ENCODE data around the gene RAI1. TPM values are rescaled to one million over a fixed set of nuclear protein-coding genes. Genes with fewer than 3 reads are reported as not detected.
A peak's percentile ranks its signal among the peaks of the same experiment; 100 is the strongest.

Gene RAI1
- total and polyA plus RNA-seq, 10 of the 15 experiments (the other 5 are each of a cell fraction or from before 2014, with no cell fraction given) = 0.66 to 37.7 (median 6.0) TPM

DNA sequence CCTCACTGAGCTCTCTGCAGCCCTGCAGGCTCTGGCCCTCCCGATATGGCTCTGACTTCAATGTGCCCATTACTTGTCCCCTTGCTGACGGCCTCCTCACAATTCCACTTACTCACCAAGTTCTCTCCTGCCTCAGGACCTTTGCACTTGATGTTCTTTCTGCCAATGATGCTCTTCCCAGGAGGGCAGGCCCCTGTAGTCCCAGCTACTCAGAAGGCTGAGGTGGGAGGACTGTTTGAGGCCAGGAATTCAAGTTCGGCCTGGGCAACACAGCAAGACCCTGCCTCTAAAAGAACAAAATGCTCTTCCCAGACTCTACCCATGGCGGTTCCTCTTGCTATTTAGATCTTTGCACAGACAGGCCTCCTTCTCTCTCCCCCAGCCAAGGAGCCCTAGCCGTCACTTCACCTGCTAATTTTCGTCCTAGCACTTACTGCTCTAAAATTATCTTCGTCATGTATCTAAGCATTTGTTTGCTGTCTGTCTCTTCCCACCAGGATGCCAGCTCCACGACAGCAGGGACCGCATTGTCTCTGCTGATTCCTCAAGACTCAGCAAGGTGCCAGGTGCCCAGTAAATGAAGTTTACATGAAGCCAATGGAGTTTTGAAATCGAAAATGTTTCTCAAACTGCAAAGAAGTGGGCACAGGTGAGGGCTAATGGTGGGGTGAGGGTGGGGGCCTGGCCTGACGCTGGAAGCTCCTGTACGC is 626 bp upstream of the RAI1 start (continued):
- TF ChIP-seq ATF7 (IDR thresholded peaks at IDR 0.05; ENCODE audit: low read depth) (no peak), CBX5 (IDR thresholded peaks at IDR 0.05; ENCODE audit: low read depth) (no peak), YBX1 (IDR thresholded peaks at IDR 0.05) (no peak), SMAD5 (IDR thresholded peaks at IDR 0.05; ENCODE audit: low read depth) (no peak), SP1 (IDR thresholded peaks at IDR 0.05; ENCODE audit: low read depth, low read length) (no peak), TBL1XR1 (IDR thresholded peaks at IDR 0.05; ENCODE audit: low read depth, low read length) (no peak), CHD4 (IDR thresholded peaks at IDR 0.05) (no peak)
- TF ChIP-seq, protein P1, sequence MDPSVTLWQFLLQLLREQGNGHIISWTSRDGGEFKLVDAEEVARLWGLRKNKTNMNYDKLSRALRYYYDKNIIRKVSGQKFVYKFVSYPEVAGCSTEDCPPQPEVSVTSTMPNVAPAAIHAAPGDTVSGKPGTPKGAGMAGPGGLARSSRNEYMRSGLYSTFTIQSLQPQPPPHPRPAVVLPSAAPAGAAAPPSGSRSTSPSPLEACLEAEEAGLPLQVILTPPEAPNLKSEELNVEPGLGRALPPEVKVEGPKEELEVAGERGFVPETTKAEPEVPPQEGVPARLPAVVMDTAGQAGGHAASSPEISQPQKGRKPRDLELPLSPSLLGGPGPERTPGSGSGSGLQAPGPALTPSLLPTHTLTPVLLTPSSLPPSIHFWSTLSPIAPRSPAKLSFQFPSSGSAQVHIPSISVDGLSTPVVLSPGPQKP (IDR thresholded peaks at IDR 0.05; ENCODE audit: low read depth, low read length) = no peak
- TF ChIP-seq, protein P2, sequence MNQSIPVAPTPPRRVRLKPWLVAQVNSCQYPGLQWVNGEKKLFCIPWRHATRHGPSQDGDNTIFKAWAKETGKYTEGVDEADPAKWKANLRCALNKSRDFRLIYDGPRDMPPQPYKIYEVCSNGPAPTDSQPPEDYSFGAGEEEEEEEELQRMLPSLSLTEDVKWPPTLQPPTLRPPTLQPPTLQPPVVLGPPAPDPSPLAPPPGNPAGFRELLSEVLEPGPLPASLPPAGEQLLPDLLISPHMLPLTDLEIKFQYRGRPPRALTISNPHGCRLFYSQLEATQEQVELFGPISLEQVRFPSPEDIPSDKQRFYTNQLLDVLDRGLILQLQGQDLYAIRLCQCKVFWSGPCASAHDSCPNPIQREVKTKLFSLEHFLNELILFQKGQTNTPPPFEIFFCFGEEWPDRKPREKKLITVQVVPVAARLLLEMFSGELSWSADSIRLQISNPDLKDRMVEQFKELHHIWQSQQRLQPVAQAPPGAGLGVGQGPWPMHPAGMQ (IDR thresholded peaks at IDR 0.05; ENCODE audit: borderline replicate concordance) = no peak

DNA sequence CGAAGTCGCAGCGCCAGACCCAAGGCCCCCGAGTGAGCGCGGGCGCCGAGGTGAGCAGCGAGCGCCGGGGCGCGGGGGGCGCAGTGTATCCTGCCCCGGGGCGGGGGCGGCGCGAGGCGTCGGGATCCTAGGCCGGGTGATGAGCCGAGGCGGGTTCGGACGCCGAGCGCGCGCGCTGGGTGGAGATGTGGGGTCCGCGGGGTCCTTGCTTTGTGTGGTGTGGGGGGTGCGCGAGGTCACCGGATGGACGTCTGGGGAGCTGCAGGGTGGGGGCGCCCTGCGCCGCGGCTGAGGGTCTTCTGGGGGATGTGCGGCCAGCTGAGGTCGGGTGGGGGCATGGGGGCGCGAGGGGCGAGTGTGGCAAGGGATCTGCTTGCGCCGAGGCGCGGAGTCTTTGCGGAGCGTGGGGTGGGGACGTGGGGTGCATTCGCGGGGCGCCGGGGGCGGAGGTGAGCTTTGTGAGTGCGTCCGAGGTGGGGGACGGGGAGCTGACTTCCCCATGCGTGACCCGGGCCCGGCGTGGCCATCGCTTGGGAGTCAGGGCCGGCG is 560 bp downstream of the RAI1 start:
- H3K27ac ChIP-seq (ENCODE audit: control insufficient read depth, insufficient read depth) = peak overlapping the region; percentile 90
- ChIA-PET RAD21 (ENCODE audit: unreplicated experiment) (interaction anchor here (0.6 to 3.3 kb wide), 20 partner anchors 11 to 351 kb away, joined by 3 to 75 read pairs (median 4); partner anchors contain the start of genes DRC3 and TOM1L2), POLR2A (interaction anchor here (0.7 to 3.1 kb wide), 6 partner anchors 11 to 351 kb away, joined by 3 to 56 read pairs (median 8); partner anchors contain the start of gene SREBF1), CTCF (interaction anchor here (0.5 to 3.1 kb wide), 21 partner anchors 9 to 240 kb away, joined by 3 to 17 read pairs (median 4); partner anchors contain the start of gene SREBF1), SMC1A (ENCODE audit: uncharacterized antibody, unreplicated experiment) (interaction anchor here (0.5 to 3.4 kb wide), 6 partner anchors 11 to 278 kb away, joined by 3 to 47 read pairs (median 4); partner anchors contain the start of gene SREBF1)
- H3K79me2 ChIP-seq (ENCODE audit: control insufficient read depth, insufficient read depth, low read length) = peaks cover 52% of the 10 kb centered on the region
- H2AFZ ChIP-seq (ENCODE audit: control insufficient read depth, low read depth, low read length) = peak overlapping the region; percentile 64
- peak overlapping the region; percentile 96 for H3K4me2 ChIP-seq (ENCODE audit: control insufficient read depth, insufficient read depth)
- no peak for DNase-seq (ENCODE audit: low read depth, low spot score)
- H3K4me3 ChIP-seq = peak overlapping the region; percentile 99
- in situ Hi-C loops (cut with MboI) (no loop called here), intact Hi-C loops (cut with micrococcal nuclease; ENCODE audit: unreplicated experiment) (loop anchor here (1.0 to 5.0 kb wide), 7 partner anchors 10 to 351 kb away; no protein-coding TSS in a partner anchor)
- no peaks in the 10 kb centered on the region; a peak in 1 of 4 replicates for H3K27me3 ChIP-seq (replicated peaks in 1 of 2; ENCODE audit: control insufficient read depth in 2 of 2, insufficient read depth in 2 of 2, low read length in 1 of 2)
- H3K36me3 ChIP-seq (ENCODE audit: control insufficient read depth in 2 of 2, insufficient read depth in 2 of 2, low read length in 1 of 2) = peaks cover 0 to 3% of the 10 kb centered on the region in 2 experiments; a peak in 1 of 4 replicates
- H4K20me1 ChIP-seq (ENCODE audit: control insufficient read depth, insufficient read depth) = no peaks in the 10 kb centered on the region
- peak; percentile 11 for ATAC-seq
- BruUV-seq (replicated peaks) = no TSS peak
- peak overlapping the region; percentile 88 for H3K9ac ChIP-seq (ENCODE audit: control insufficient read depth, insufficient read depth, low read length)
- no peaks in the 10 kb centered on the region for H3K9me3 ChIP-seq (replicated peaks; ENCODE audit: control insufficient read depth, insufficient read depth, low read length)
- TF ChIP-seq HDAC2 (IDR thresholded peaks at IDR 0.05) (no peak), PAX5 (IDR thresholded peaks at IDR 0.05; ENCODE audit: borderline replicate concordance, low read depth, low read length) (0 out of 2 replicates have a peak, but pooled peaks have one; percentile 61), POLR2A (IDR thresholded peaks at IDR 0.05; ENCODE audit: low read depth, low read length) (peak; percentile 53), HDAC6 (IDR thresholded peaks at IDR 0.05; ENCODE audit: unreplicated experiment) (peak; percentile 28)
- TF ChIP-seq, protein P3, sequence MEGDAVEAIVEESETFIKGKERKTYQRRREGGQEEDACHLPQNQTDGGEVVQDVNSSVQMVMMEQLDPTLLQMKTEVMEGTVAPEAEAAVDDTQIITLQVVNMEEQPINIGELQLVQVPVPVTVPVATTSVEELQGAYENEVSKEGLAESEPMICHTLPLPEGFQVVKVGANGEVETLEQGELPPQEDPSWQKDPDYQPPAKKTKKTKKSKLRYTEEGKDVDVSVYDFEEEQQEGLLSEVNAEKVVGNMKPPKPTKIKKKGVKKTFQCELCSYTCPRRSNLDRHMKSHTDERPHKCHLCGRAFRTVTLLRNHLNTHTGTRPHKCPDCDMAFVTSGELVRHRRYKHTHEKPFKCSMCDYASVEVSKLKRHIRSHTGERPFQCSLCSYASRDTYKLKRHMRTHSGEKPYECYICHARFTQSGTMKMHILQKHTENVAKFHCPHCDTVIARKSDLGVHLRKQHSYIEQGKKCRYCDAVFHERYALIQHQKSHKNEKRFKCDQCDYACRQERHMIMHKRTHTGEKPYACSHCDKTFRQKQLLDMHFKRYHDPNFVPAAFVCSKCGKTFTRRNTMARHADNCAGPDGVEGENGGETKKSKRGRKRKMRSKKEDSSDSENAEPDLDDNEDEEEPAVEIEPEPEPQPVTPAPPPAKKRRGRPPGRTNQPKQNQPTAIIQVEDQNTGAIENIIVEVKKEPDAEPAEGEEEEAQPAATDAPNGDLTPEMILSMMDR (IDR thresholded peaks at IDR 0.05 in 2 of 3, conservative IDR thresholded peaks at IDR 0.05 in 1 of 3; ENCODE audit: control insufficient read depth in 2 of 3, extremely low read depth in 1 of 3, insufficient read depth in 1 of 3, low read depth in 3 of 3, low read length in 3 of 3) = peak in 1 of 3 experiments; percentile 39; a peak in 2 of 6 replicates
- H3K4me1 ChIP-seq (ENCODE audit: control insufficient read depth, insufficient read depth, low read length) = peaks cover 34% of the 10 kb centered on the region
- FAIRE-seq = no peak
- 0% methylated on average over 32 of the region's 68 CpGs for WGBS (ENCODE audit: insufficient coverage, insufficient replicate concordance, low lambda C conversion rate, missing lambda C conversion rate)
